SJCRH30 (cell line): Measurements from ENCODE around the gene HPCA. TPM values are rescaled to one million over a fixed set of nuclear protein-coding genes. Genes with fewer than 3 reads are reported as not detected.

Source experiments
- DNase-seq, 2 experiments: peaks; one replicate each; pipeline ENCODE4 v3.0.0-alpha.2; 2015 to 2020
- H3K27ac ChIP-seq: fragments of 250-450 bp; sonication (Bioruptor Pico); 2 replicates; pipeline ENCODE4 v1.5.1; 2020; ENCODE audit warnings: mild to moderate bottlenecking, moderate library complexity
- H3K27me3 ChIP-seq: fragments of 250-450 bp; sonication (Bioruptor Pico); 2 replicates; pipeline ENCODE4 v1.5.1; 2020; ENCODE audit warnings: mild to moderate bottlenecking, moderate library complexity
- H3K36me3 ChIP-seq: fragments of 250-450 bp; sonication (Bioruptor Pico); 2 replicates; pipeline ENCODE4 v1.5.1; 2020; ENCODE audit warnings: mild to moderate bottlenecking, moderate library complexity
- H3K4me1 ChIP-seq: fragments of 250-450 bp; sonication (Bioruptor Pico); 2 replicates; pipeline ENCODE4 v1.5.1; 2020; ENCODE audit warnings: mild to moderate bottlenecking, moderate library complexity
- H3K4me3 ChIP-seq: fragments of 250-450 bp; sonication (Bioruptor Pico); 2 replicates; pipeline ENCODE4 v1.5.1; 2020; ENCODE audit warnings: mild to moderate bottlenecking, moderate library complexity
- H3K9me3 ChIP-seq: fragments of 250-450 bp; sonication (Bioruptor Pico); replicated peaks from 2 replicates; pipeline ENCODE4 v1.5.1; 2020; ENCODE audit warnings: mild to moderate bottlenecking, moderate library complexity
- total RNA-seq: library from RNA; depleted of rRNA; stranded (reverse); fragments of >200 nt; shearing (Covaris generic); gene quantifications from 2 replicates; pipeline ENCODE4 v1.2.3, GENCODE V29; 2014

The HPCA gene
- total RNA-seq, 1 experiment from 2014 or later = not detected

- H3K4me3 ChIP-seq = no peak overlapping the region
- H3K9me3 ChIP-seq = no peaks in the 10 kb centered on the region
- DNase-seq = peak; percentile 82 to 91
- H3K27me3 ChIP-seq = no peaks in the 10 kb centered on the region
- peak overlapping the region; percentile 93 for H3K27ac ChIP-seq
- peaks cover 29% of the 10 kb centered on the region for H3K4me1 ChIP-seq
- no peaks in the 10 kb centered on the region for H3K36me3 ChIP-seq
Observed at GRCh38 chr1:32919811-32920733, 33.8 kb downstream of the HPCA start.

- H3K4me1 ChIP-seq = peaks cover 30% of the 10 kb centered on the region
- peak; percentile 45 to 68 for DNase-seq
- H3K27ac ChIP-seq = peak overlapping the region; percentile 93
- H3K9me3 ChIP-seq = no peaks in the 10 kb centered on the region
- H3K4me3 ChIP-seq = no peak overlapping the region
- no peaks in the 10 kb centered on the region for H3K27me3 ChIP-seq
- H3K36me3 ChIP-seq = no peaks in the 10 kb centered on the region
Observed at GRCh38 chr1:32920833-32921232, 34.5 kb downstream of the HPCA start.

- no peaks in the 10 kb centered on the region for H3K36me3 ChIP-seq
- peak; percentile 60 for DNase-seq
- no peaks in the 10 kb centered on the region for H3K9me3 ChIP-seq
- peaks cover 25% of the 10 kb centered on the region for H3K4me1 ChIP-seq
- no peaks in the 10 kb centered on the region for H3K27me3 ChIP-seq
- peak overlapping the region; percentile 15; the same call in 1 of the 2 replicates for H3K27ac ChIP-seq
- H3K4me3 ChIP-seq = peak overlapping the region; percentile 57
Observed at GRCh38 chr1:32924881-32925344, 38.6 kb downstream of the HPCA start.

- Histone ChIP-seq H3K4me3 (peak overlapping the region; percentile 57), H3K27me3 (no peaks in the 10 kb centered on the region), H3K4me1 (peaks cover 18% of the 10 kb centered on the region), H3K27ac (peak overlapping the region; percentile 16; the same call in 1 of the 2 replicates), H3K36me3 (no peaks in the 10 kb centered on the region), H3K9me3 (no peaks in the 10 kb centered on the region)
- DNase-seq = peak; percentile 72 to 82
Observed at GRCh38 chr1:32925403-32926162, 39.3 kb downstream of the HPCA start.

- Histone ChIP-seq H3K27ac (no peak overlapping the region), H3K27me3 (no peaks in the 10 kb centered on the region), H3K4me1 (peaks cover 9% of the 10 kb centered on the region), H3K4me3 (no peak overlapping the region), H3K9me3 (no peaks in the 10 kb centered on the region), H3K36me3 (no peaks in the 10 kb centered on the region)
- no peak for DNase-seq
Observed at GRCh38 chr1:32926562-32926961, 40.3 kb downstream of the HPCA start.

GRCh38 chr1:32927441-32927840 is 41.1 kb downstream of the HPCA start:
- Histone ChIP-seq H3K36me3 (no peaks in the 10 kb centered on the region), H3K4me3 (no peak overlapping the region), H3K4me1 (peaks cover 9% of the 10 kb centered on the region), H3K27ac (no peak overlapping the region), H3K9me3 (no peaks in the 10 kb centered on the region), H3K27me3 (no peaks in the 10 kb centered on the region)
- no peak for DNase-seq

GRCh38 chr1:32928285-32928684 is 42.0 kb downstream of the HPCA start:
- no peaks in the 10 kb centered on the region; the same call in 1 of the 2 replicates for H3K9me3 ChIP-seq
- H3K27ac ChIP-seq = no peak overlapping the region
- H3K4me1 ChIP-seq = peaks cover 9% of the 10 kb centered on the region
- no peaks in the 10 kb centered on the region for H3K36me3 ChIP-seq
- H3K27me3 ChIP-seq = no peaks in the 10 kb centered on the region
- H3K4me3 ChIP-seq = no peak overlapping the region
- no peak for DNase-seq

GRCh38 chr1:32928715-32929114 is 42.4 kb downstream of the HPCA start:
- Histone ChIP-seq H3K4me3 (no peak overlapping the region), H3K4me1 (peaks cover 12% of the 10 kb centered on the region), H3K27me3 (no peaks in the 10 kb centered on the region), H3K27ac (no peak overlapping the region), H3K9me3 (no peaks in the 10 kb centered on the region; the same call in 1 of the 2 replicates), H3K36me3 (no peaks in the 10 kb centered on the region)
- DNase-seq = no peak

GRCh38 chr1:32929366-32929765 is 43.1 kb downstream of the HPCA start:
- Histone ChIP-seq H3K36me3 (no peaks in the 10 kb centered on the region), H3K27ac (no peak overlapping the region), H3K4me3 (no peak overlapping the region), H3K27me3 (no peaks in the 10 kb centered on the region), H3K9me3 (no peaks in the 10 kb centered on the region; the same call in 1 of the 2 replicates), H3K4me1 (peaks cover 17% of the 10 kb centered on the region)
- peak; percentile 16 to 50 for DNase-seq

GRCh38 chr1:32931760-32932159 is 45.5 kb downstream of the HPCA start:
- Histone ChIP-seq H3K4me3 (no peak overlapping the region), H3K27me3 (no peaks in the 10 kb centered on the region), H3K9me3 (no peaks in the 10 kb centered on the region; the same call in 1 of the 2 replicates), H3K4me1 (peaks cover 12% of the 10 kb centered on the region), H3K27ac (no peak overlapping the region), H3K36me3 (peaks cover 6% of the 10 kb centered on the region; the same call in 1 of the 2 replicates)
- DNase-seq = no peak

GRCh38 chr1:32933742-32934322 is 47.5 kb downstream of the HPCA start:
- H3K4me1 ChIP-seq = peaks cover 12% of the 10 kb centered on the region
- no peaks in the 10 kb centered on the region for H3K27me3 ChIP-seq
- no peak overlapping the region for H3K27ac ChIP-seq
- H3K36me3 ChIP-seq = peaks cover 10% of the 10 kb centered on the region; the same call in 1 of the 2 replicates
- no peak overlapping the region for H3K4me3 ChIP-seq
- peak; percentile 56 to 71 for DNase-seq
- H3K9me3 ChIP-seq = no peaks in the 10 kb centered on the region; the same call in 1 of the 2 replicates

GRCh38 chr1:32934535-32934934 is 48.2 kb downstream of the HPCA start:
- no peaks in the 10 kb centered on the region; the same call in 1 of the 2 replicates for H3K9me3 ChIP-seq
- no peaks in the 10 kb centered on the region for H3K27me3 ChIP-seq
- DNase-seq = no peak
- H3K27ac ChIP-seq = no peak overlapping the region
- no peak overlapping the region for H3K4me3 ChIP-seq
- peaks cover 11% of the 10 kb centered on the region for H3K4me1 ChIP-seq
- peaks cover 10% of the 10 kb centered on the region; the same call in 1 of the 2 replicates for H3K36me3 ChIP-seq

GRCh38 chr1:32937061-32937460 is 50.8 kb downstream of the HPCA start:
- Histone ChIP-seq H3K36me3 (peaks cover 13% of the 10 kb centered on the region; the same call in 1 of the 2 replicates), H3K27me3 (no peaks in the 10 kb centered on the region), H3K27ac (no peak overlapping the region), H3K4me1 (peaks cover 17% of the 10 kb centered on the region), H3K4me3 (no peak overlapping the region), H3K9me3 (no peaks in the 10 kb centered on the region; the same call in 1 of the 2 replicates)
- no peak for DNase-seq

- no peaks in the 10 kb centered on the region for H3K9me3 ChIP-seq
- peaks cover 18% of the 10 kb centered on the region; the same call in 1 of the 2 replicates for H3K36me3 ChIP-seq
Observed at GRCh38 chr1:32939655-32940371, 53.5 kb downstream of the HPCA start.

More at GRCh38 chr1:32939655-32940371, 53.5 kb downstream of the HPCA start:
- H3K27me3 ChIP-seq = no peaks in the 10 kb centered on the region
- no peak overlapping the region for H3K4me3 ChIP-seq
- no peak overlapping the region for H3K27ac ChIP-seq
- peak in 1 of 2 experiments; percentile 38 for DNase-seq
- peaks cover 9% of the 10 kb centered on the region; the same call in 1 of the 2 replicates for H3K4me1 ChIP-seq
